Endothelial cell (in vitro differentiated cells): Measurements from ENCODE around the gene ACAP1. TPM values are rescaled to one million over a fixed set of nuclear protein-coding genes. Genes with fewer than 3 reads are reported as not detected.
"Not testable (repeated sequence)": the region's sequence is repeated elsewhere in the genome, so short reads cannot be mapped to it uniquely, and the experiment has no call there.

Experiments
- DNase-seq: peaks from one replicate; pipeline ENCODE4 v3.0.0; 2021; ENCODE audit warnings: low spot score
- H3K27ac Mint-ChIP-seq: one replicate; pipeline ENCODE4 v1.8.0; 2021; ENCODE audit warnings: mixed read lengths, inconsistent platforms; ENCODE audit not compliant: unreplicated experiment
- H3K27me3 Mint-ChIP-seq: one replicate; pipeline ENCODE4 v1.8.0; 2021; ENCODE audit warnings: mild to moderate bottlenecking, moderate library complexity, mixed read lengths, inconsistent platforms; ENCODE audit not compliant: unreplicated experiment
- H3K36me3 Mint-ChIP-seq: one replicate; pipeline ENCODE4 v1.8.0; 2021; ENCODE audit warnings: mild to moderate bottlenecking, low read depth, mixed read lengths, inconsistent platforms; ENCODE audit not compliant: unreplicated experiment
- H3K4me1 Mint-ChIP-seq: one replicate; pipeline ENCODE4 v1.8.0; 2021; ENCODE audit warnings: mild to moderate bottlenecking, mixed read lengths, inconsistent platforms; ENCODE audit not compliant: unreplicated experiment
- H3K4me3 Mint-ChIP-seq: one replicate; pipeline ENCODE4 v1.8.0; 2021; ENCODE audit warnings: mild to moderate bottlenecking, mixed read lengths, inconsistent platforms; ENCODE audit not compliant: unreplicated experiment
- H3K9me3 Mint-ChIP-seq: one replicate; pipeline ENCODE4 v1.8.0; 2021; ENCODE audit warnings: mixed read lengths, inconsistent platforms; ENCODE audit not compliant: unreplicated experiment
- total RNA-seq: library from RNA; stranded (reverse); fragmentation: NEBNext Ultra II Directional; extraction: Animal tissue kit (Norgen Biotek cat#: 25700); gene quantifications from one replicate; pipeline ENCODE4 v1.2.1, GENCODE V29; 2021; ENCODE audit not compliant: unreplicated experiment
- TF ChIP-seq, protein P1 (sequence below): fragments of 200-600 bp; sonication (generic); IDR thresholded peaks from one replicate; pipeline ENCODE4 v1.5.0; 2021; ENCODE audit warnings: antibody characterized with exemption; ENCODE audit not compliant: unreplicated experiment

The ACAP1 gene
- total RNA-seq, 1 donor from 2014 or later, result 5.5 TPM

DNA sequence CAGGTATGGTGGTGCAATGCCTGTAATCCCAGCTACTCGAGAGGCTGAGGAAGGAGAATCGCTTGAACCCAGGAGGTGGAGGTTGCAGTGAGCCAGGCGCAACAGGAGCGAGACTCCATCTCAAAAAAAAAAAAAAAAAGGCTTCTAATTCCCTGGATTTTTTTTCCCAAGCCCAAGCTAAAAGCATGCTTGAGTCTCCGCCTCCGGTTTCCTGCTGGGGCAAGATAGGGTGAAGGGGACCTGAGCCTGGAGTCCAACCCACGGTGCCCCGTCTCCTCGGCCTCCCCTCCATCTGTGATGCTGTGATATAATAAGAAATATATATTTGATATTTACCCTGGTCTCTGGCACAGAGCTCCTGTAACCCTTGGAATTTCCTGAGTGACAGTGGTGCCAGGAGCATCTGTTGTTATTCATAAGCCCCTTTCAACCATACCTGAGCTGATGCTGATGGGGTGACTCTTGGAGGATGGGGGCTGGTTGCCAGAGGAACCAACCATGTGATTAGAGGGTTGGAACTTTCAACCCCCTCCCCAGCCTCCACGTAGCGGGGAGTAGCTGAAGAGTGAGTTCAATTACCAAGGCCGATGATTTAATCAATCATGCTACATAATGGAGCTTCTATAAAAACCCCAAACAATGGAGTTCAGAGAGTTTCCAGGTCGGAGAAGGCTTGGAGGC is 31.7 kb downstream of the ACAP1 start:
- Mint-ChIP-seq H3K4me1 (no peaks in the 10 kb centered on the region), H3K36me3 (no peaks in the 10 kb centered on the region)
- TF ChIP-seq, protein P1, sequence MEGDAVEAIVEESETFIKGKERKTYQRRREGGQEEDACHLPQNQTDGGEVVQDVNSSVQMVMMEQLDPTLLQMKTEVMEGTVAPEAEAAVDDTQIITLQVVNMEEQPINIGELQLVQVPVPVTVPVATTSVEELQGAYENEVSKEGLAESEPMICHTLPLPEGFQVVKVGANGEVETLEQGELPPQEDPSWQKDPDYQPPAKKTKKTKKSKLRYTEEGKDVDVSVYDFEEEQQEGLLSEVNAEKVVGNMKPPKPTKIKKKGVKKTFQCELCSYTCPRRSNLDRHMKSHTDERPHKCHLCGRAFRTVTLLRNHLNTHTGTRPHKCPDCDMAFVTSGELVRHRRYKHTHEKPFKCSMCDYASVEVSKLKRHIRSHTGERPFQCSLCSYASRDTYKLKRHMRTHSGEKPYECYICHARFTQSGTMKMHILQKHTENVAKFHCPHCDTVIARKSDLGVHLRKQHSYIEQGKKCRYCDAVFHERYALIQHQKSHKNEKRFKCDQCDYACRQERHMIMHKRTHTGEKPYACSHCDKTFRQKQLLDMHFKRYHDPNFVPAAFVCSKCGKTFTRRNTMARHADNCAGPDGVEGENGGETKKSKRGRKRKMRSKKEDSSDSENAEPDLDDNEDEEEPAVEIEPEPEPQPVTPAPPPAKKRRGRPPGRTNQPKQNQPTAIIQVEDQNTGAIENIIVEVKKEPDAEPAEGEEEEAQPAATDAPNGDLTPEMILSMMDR, result no peak

DNA sequence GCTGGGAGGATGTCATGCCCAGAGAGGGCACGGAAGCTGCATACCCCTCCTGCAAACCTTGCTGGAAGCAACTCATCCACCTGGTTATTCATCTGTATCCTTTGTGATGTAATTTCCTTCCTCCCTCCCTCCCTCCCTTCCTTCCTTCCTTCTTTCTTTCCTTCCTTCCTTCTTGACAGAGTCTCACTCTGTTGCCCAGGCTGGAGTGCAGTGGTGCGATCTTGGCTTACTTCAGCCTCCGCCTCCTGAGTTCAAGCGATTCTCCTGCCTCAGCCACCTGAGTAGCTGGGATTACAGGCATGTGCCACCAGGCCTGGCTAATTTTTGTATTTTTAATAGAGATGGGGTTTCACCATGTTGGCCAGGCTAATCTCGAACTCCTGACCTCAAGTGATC is 32.3 kb downstream of the ACAP1 start:
- not testable (repeated sequence) for H3K9me3 Mint-ChIP-seq, H3K4me3 Mint-ChIP-seq, H3K27ac Mint-ChIP-seq, H3K27me3 Mint-ChIP-seq, DNase-seq, H3K4me1 Mint-ChIP-seq, H3K36me3 Mint-ChIP-seq

More for the DNA sequence above, 31.7 kb downstream of the ACAP1 start:
- Mint-ChIP-seq H3K9me3 (no peaks in the 10 kb centered on the region), H3K27ac (peak overlapping the region; percentile 48), H3K4me3 (no peak overlapping the region), H3K27me3 (peaks cover 2% of the 10 kb centered on the region)
- DNase-seq, result no peak

DNA sequence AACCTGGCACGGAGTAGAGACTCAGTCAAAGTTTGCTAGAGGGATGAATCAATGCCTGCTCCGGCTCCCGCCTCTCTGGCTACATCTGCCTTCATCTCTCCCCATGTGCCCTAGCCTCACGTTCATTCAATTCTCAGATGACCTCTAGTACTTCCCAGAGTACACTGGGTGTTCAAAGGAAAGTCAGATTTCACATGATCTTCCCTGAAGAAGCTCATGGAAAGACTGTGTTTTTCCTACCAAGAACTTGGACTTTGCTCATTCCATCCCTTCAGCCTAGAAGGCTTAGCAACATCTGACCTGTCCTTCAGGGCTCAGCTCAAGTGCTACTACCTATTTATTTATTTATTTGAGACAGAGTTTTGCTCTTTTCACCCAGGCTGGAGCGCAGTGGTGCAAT is 33.5 kb downstream of the ACAP1 start:
- no peak for DNase-seq
- Mint-ChIP-seq H3K9me3 (no peaks in the 10 kb centered on the region), H3K4me1 (no peaks in the 10 kb centered on the region), H3K36me3 (no peaks in the 10 kb centered on the region), H3K27ac (no peak overlapping the region), H3K27me3 (peaks cover 2% of the 10 kb centered on the region), H3K4me3 (no peak overlapping the region)
- TF ChIP-seq, protein P1, result no peak

DNA sequence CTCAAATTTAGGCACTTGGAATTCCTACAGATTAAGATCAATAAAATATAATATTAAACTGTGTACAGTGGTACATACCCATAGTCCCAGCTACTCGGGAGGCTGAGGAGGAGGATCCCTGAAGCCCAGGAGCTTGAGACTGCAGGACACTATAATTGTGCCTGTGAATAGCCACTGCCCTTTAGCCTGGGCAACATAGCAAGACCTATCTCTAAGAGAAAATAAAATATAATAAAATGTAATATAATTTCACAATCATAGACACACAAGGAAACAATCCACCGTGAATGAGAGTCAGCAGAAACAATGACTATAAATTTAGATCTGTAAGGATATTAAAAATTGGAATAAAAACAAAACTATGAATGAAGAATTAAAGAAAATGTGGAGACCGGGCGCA is 34.5 kb downstream of the ACAP1 start:
- DNase-seq, result no peak
- Mint-ChIP-seq H3K4me1 (no peaks in the 10 kb centered on the region), H3K27ac (no peak overlapping the region), H3K27me3 (peaks cover 2% of the 10 kb centered on the region), H3K36me3 (no peaks in the 10 kb centered on the region), H3K4me3 (no peak overlapping the region), H3K9me3 (no peaks in the 10 kb centered on the region)
- TF ChIP-seq, protein P1, result no peak

DNA sequence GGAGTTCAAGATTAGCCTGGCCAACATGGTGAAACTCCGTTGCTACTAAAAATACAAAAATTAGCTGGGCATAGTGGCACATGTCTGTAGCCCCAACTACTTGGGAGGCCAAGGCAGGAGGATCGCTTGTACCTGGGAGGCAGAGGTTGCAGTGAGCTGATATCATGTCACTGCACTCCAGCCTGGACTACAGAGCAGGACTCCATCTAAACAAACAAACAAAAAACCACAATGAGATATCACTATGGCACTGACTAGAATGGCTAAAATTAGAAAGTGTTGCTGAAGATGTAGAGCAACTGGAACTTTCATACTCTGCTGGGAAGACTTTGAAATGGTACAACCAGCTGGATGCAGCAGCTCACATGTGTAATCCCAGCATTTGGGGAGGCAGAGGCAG is 38.0 kb downstream of the ACAP1 start:
- peaks cover 2% of the 10 kb centered on the region for H3K27me3 Mint-ChIP-seq
- H3K4me3 Mint-ChIP-seq, result no peak overlapping the region
- TF ChIP-seq, protein P1, result no peak
- no peak overlapping the region for H3K27ac Mint-ChIP-seq
- H3K9me3 Mint-ChIP-seq, result no peaks in the 10 kb centered on the region
- H3K4me1 Mint-ChIP-seq, result no peaks in the 10 kb centered on the region
- peaks cover 1% of the 10 kb centered on the region for H3K36me3 Mint-ChIP-seq
- DNase-seq, result no peak
